Measurements from ENCODE around the gene ZC3HAV1. TPM values are rescaled to one million over a fixed set of nuclear protein-coding genes. Genes with fewer than 3 reads are reported as not detected.
"Not testable (repeated sequence)": the region's sequence is repeated elsewhere in the genome, so short reads cannot be mapped to it uniquely, and the experiment has no call there.

Gene ZC3HAV1
- total RNA-seq, 4 donors from 2014 or later, result 30.3 to 38.2 (median 31.7) TPM

GRCh38 chr7:139032473-139032872, 77.0 kb downstream of the ZC3HAV1 start:
- Histone ChIP-seq H3K27ac (no peak overlapping the region), H3K36me3 (peaks cover 0 to 60% (median 0%) of the 10 kb centered on the region in 3 donors), H3K4me1 (peaks cover 0 to 18% (median 12%) of the 10 kb centered on the region in 4 donors), H3K4me3 (no peak overlapping the region), H3K27me3 (no peaks in the 10 kb centered on the region), H3K9me3 (no peaks in the 10 kb centered on the region)
- TF ChIP-seq EP300 (IDR thresholded peaks at IDR 0.05) (no peak), POLR2A (IDR thresholded peaks at IDR 0.05) (no peak), CTCF (IDR thresholded peaks at IDR 0.05) (no peak)
- no peak for DNase-seq (ENCODE audit: low spot score in 2 of 2)
- 93 to 95% methylated on average over 4 of the region's 4 CpGs for WGBS, 2 donors

- no peak for DNase-seq (ENCODE audit: low spot score in 2 of 2)
- peaks cover 0 to 82% (median 0%) of the 10 kb centered on the region in 3 donors for H3K36me3 ChIP-seq
Observed at GRCh38 chr7:139029353-139029752, 80.2 kb downstream of the ZC3HAV1 start.

GRCh38 chr7:139026551-139026950, 83.0 kb downstream of the ZC3HAV1 start:
- Histone ChIP-seq H3K36me3 (peaks cover 0 to 68% (median 0%) of the 10 kb centered on the region in 3 donors), H3K4me1 (peaks cover 0 to 8% (median 0%) of the 10 kb centered on the region in 4 donors), H3K27ac (no peak overlapping the region), H3K4me3 (no peak overlapping the region), H3K9me3 (no peaks in the 10 kb centered on the region), H3K27me3 (no peaks in the 10 kb centered on the region)
- 89 to 96% methylated on average over 6 of the region's 6 CpGs for WGBS, 2 donors
- no peak for DNase-seq (ENCODE audit: low spot score in 2 of 2)
- TF ChIP-seq POLR2A (IDR thresholded peaks at IDR 0.05) (no peak), CTCF (IDR thresholded peaks at IDR 0.05) (no peak), EP300 (IDR thresholded peaks at IDR 0.05) (no peak)

More at GRCh38 chr7:139029353-139029752, 80.2 kb downstream of the ZC3HAV1 start:
- 56 to 70% methylated on average over 3 of the region's 3 CpGs for WGBS, 2 donors
- Histone ChIP-seq H3K27me3 (no peaks in the 10 kb centered on the region), H3K27ac (no peak overlapping the region), H3K4me3 (no peak overlapping the region), H3K4me1 (peaks cover 0 to 2% (median under 1%) of the 10 kb centered on the region in 4 donors), H3K9me3 (no peaks in the 10 kb centered on the region)
- TF ChIP-seq EP300 (IDR thresholded peaks at IDR 0.05) (no peak), CTCF (IDR thresholded peaks at IDR 0.05) (no peak), POLR2A (IDR thresholded peaks at IDR 0.05) (no peak)

- H3K27me3 ChIP-seq; DNase-seq (ENCODE audit: low spot score in 2 of 2); H3K4me1 ChIP-seq; H3K27ac ChIP-seq; H3K9me3 ChIP-seq; H3K4me3 ChIP-seq: not testable (repeated sequence)
- H3K36me3 ChIP-seq, result peaks cover 0 to 61% (median 0%) of the 10 kb centered on the region in 3 donors
- 85 to 88% methylated on average over 5 of the region's 5 CpGs for WGBS, 2 donors
Observed at GRCh38 chr7:139025861-139026260, 83.7 kb downstream of the ZC3HAV1 start.

GRCh38 chr7:139023076-139023475, 86.4 kb downstream of the ZC3HAV1 start:
- WGBS, 2 donors, result 33 to 47% methylated on average over 5 of the region's 5 CpGs
- peaks cover 0 to 8% (median 0%) of the 10 kb centered on the region in 4 donors for H3K4me1 ChIP-seq
- H3K4me3 ChIP-seq, result no peak overlapping the region
- H3K9me3 ChIP-seq, result no peaks in the 10 kb centered on the region
- no peak for DNase-seq (ENCODE audit: low spot score in 2 of 2)
- H3K36me3 ChIP-seq, result peaks cover 0 to 33% (median 0%) of the 10 kb centered on the region in 3 donors
- peak overlapping the region in 2 of 4 donors; percentile 18 to 68 for H3K27ac ChIP-seq
- TF ChIP-seq POLR2A (IDR thresholded peaks at IDR 0.05), result no peak
- no peak for TF ChIP-seq CTCF (IDR thresholded peaks at IDR 0.05)
- no peak for TF ChIP-seq EP300 (IDR thresholded peaks at IDR 0.05)
- H3K27me3 ChIP-seq, result no peaks in the 10 kb centered on the region

- Histone ChIP-seq H3K27ac (peak overlapping the region in 1 of 4 donors; percentile 51), H3K4me1 (peaks cover 0 to 9% (median 0%) of the 10 kb centered on the region in 4 donors), H3K9me3 (no peaks in the 10 kb centered on the region), H3K4me3 (no peak overlapping the region), H3K27me3 (no peaks in the 10 kb centered on the region), H3K36me3 (peaks cover 0 to 28% (median 0%) of the 10 kb centered on the region in 3 donors)
- no peak for TF ChIP-seq EP300 (IDR thresholded peaks at IDR 0.05)
- no peak for TF ChIP-seq POLR2A (IDR thresholded peaks at IDR 0.05)
- TF ChIP-seq CTCF (IDR thresholded peaks at IDR 0.05), result no peak
- no peak for DNase-seq (ENCODE audit: low spot score in 2 of 2)
- WGBS, 2 donors, result 63 to 65% methylated on average over 4 of the region's 4 CpGs
Observed at GRCh38 chr7:139022286-139022685, 87.2 kb downstream of the ZC3HAV1 start.
